Measurements from ENCODE around the gene NAE1.
"Not testable (repeated sequence)": the region's sequence is repeated elsewhere in the genome, so short reads cannot be mapped to it uniquely, and the experiment has no call there.

NAE1 gene

DNA sequence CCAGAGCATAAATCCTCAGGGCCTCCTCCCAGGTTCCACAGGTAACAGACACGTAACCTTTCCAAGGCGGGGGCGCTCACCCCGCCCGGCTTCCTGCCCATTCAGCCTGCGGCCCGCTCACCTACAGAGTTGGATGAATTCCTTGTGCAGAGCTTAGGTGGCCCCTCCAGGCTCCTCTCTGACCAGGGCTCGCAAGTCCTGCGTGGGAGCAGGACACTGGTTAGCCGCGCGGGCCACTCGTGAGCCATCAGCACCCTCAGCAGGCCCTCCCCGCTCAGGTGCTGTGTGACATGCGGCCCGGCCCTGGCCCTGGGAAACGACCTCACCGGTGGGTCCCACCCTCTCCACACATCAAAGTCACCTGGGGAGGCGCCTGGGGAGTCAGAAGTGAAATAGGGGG lies 29.9 kb downstream of the NAE1 start:
- no peak for DNase-seq

DNA sequence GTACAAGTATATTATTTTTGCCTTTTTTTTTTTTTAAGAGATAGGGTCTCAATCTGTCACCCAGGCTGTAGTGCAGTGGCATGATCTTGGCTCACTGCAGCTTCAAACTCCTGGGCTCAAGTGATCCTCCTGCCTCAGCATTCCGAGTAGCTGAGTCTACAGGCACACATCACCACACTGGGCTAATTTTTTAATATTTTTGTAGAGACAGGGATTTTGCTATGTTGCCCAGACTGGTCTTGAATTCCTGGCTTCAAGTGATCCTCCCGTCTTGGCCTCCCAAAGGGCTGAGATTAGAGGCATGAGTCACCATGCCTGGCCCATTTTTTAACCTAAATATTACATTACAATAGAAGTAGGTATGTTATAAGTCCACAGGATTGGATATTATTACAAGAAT lies 32.6 kb downstream of the NAE1 start:
- no peak for DNase-seq

DNA sequence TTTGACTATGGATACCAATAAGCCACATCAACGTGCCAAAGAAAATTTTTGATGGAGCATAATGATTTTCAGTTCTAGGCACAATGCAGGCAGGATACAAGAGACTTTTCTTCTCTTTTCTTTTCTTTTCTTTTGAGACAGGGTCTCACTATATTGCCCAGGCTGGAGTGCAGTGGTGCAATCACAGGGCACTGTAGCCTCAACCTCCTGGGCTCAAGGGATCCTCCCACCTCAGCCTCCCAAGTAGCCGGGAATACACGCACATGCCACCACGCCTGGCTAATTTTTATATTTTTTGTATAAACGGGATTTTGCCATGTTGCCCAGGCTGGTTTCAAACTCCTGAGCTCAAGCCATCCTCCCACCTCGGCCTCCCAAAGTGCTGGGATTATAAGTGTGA lies 36.8 kb downstream of the NAE1 start:
- DNase-seq = not testable (repeated sequence)

DNA sequence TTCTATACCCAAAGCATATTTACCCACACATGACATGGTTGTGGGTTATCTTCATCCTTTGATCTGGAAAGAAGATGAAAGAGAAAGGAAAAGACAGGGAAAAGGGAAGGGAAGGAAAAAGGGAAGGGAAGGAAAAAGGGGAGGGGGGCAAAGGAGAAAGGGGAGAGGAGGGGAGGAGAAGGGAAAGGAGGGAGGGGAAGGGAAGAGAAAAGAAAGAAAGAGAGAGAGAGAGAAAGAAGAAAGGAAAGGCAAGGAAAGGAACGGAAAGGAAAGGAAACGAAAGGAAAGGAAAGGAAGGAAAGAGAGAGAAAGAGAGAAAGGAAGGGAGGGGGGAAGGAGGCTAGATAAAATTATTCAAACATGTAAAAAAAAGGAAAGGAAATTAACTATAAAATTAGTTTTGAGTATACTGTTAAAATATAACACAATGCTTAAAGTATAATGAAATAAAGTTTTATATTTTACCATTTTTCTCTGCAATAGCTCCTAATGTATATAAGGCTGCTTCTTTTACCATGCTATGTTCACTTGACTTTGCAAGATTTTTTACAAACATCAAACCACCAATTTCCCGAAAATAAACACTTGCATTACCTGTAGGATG lies 40.5 kb downstream of the NAE1 start:
- DNase-seq = no peak

DNA sequence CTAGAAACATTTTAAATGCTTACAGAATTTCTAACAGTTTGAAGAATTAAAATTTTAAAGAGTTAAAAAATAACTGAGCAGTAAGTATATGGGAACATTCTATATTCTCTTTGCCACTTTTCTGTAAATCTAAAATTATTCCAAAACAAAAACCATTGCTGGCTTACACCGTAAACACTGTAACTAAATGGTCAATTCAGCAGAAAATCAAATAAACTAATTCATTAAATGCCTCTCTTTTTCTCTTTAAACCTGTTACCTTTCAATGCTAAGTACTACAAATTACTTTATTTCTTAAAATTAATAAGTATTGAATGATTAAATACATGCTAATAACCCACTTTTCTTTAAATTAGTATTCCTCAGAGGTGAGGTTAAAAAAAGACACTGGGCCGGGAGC lies 43.3 kb downstream of the NAE1 start:
- DNase-seq = no peak

DNA sequence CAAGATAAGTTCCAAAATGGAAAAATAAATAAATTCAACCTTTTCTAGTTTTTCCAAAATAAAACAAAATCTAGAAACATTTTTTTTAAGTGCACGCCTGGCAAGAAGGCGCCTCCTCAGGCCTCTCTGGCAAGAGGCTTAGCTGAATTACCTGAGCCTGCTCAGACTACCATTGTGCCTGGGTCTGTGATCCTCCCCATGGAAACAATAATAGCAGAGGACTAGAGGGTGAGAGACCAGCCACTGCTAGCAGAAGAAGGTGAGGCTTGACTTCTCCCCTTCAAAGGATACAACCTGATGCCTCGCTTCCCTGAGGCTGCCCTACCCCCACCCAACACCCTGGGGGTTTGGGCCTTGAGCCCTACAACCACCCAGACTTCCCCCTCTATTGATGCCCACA lies 44.2 kb downstream of the NAE1 start:
- no peak for DNase-seq

DNA sequence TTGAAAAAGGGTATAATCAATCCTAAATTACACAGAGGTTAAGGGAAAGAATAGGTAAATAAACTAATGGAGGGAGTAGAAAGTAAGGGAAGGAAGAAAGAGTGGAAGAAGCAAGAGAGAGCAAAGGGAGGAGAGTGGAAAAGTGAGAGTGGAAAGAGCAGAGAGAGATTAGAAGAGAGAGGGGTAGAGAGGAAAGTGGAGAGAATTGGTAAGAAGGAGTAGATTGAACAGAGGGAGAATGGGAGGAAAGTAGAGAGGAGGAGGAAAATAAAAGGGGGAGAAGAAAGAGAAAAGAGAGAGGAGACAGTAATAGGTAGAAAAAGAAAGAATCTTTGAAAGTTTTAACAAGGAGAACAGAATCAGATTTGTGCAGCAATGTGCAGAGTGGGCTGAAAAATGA lies 54.3 kb downstream of the NAE1 start:
- DNase-seq = no peak

DNA sequence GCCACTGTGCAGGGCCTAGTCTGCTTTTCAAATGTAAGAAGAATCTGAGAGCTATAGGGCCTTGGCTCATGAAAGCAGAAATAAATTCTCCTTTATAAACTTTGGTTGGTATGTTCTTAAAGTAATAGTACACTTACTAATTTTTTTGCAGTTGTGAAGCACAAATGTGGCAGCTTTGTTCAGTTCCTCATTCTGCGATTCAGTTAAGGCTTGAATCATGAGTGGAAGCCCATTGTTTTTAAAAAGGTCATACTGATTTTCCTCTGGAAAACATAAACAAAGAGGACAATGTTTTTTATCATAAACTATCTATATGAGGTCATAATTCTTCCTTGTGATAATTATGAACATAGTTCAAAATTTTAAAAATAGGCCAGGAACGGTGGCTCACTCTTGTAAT lies 55.8 kb downstream of the NAE1 start:
- DNase-seq = no peak

DNA sequence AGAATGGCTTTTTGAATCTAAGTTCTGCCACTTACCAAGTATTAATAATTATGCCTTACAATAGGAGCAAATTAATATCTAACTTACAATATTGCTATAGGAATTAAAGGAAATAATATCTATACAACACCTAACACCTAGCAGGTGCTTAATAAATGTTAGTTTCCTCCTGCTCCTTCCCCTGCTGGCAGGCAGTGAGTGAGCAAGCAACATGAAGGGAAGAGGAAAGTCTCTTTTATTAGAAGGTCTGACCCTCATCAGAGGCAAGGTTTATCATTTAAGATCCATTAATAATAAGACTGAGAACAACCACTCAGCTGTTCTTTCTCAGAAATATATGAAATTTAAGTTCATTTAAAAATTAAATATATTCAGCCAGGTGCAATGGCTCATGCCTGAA lies 72.7 kb downstream of the NAE1 start:
- no peak for DNase-seq

DNA sequence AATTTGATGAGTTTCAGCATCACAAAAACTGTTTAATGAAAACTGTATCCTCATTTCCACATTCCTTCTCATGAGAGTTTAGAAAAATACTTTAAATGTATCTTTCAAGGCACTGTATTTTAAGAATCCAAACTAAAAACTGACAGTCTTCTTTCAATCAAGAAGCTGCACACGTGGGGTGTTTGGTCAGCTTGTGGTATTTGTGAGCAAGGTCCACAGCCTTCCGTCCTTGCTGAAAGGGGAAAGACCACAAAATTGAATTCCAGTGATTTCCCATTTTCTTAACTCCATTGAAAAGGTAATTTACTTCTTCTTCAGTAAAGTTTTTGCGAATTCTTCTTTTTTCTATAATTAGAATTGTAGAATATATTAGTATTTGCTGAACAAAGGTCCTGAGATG lies 76.0 kb downstream of the NAE1 start:
- no peak for DNase-seq

DNA sequence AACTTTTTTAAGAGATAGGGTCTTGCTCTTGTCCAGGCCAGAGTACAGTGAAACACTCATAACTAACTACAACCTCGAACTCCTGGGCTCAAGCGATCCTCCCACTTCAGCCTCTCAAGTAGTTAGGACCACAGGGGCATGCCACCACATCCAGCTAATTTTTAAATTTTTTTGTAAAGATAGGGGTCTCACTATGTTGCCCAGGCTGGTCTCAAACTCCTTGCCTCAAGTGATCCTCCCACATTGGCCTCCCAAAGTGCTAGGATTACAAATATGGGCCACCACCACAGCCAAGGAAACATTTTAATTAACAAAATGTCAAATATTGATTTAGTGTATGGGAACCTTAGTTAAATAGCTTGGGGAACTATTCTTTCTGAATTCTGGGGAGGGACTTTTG lies 76.6 kb downstream of the NAE1 start:
- DNase-seq = no peak

DNA sequence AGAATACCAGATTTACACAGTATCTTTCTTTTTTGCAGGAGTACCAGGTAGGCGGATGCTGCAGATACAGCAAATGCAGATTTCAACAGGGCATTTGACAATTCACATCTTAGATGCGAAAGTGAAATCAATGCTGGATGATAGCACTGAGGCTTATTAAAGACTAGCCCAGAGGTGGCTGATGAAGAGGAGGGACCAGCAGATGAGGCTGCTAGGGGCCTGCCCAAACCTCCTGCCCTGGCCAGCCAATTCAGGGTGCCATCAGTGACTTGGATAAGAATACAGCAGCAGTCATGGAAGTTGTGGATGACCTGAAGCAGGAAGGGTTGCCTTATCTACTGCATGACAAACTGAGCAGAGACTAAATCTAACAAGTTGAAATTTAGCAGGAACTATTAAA lies 77.8 kb downstream of the NAE1 start:
- peak; percentile 14 for DNase-seq
